Colon (tissue), 2 donors: ENCODE data around the gene RPL15.

ENCODE experiments used
- FAIRE-seq: peaks from 2 replicates; lab custom pipeline; 2012; peaks lifted over from hg19 to GRCh38; lab: Jason Lieb, UNC
- donor health status: control.
- donor health status: control.

The RPL15 gene

DNA sequence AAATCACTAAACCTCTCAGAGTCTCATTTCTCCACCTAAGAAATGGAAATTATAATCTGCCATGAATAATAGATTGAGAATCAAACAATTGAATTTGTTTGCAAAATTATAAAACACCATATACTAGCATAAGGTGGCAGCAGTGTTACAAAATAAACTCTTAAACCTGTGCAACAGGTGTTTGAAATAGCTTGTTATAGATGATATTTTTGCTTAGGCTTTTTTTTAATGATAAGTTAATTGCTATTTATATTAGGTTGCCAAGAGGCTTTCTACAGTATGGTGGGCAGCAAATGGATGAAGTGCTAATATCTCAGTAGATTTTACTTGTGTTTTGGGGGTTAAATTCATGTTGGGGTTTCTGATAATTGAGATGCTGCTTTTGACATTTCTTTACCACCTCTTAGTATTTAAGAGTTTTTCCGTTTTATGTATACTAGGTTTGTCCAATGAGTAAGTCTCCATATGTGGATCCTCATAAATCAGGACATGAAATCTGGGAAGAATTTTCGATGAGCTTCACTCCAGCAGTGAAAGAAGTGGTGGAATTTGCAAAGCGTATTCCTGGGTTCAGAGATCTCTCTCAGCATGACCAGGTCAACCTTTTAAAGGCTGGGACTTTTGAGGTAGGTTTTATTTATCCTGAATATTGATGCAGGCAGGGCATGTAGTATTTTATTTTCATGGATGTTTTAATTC lies 47.8 kb downstream of the RPL15 start:
- no peak for FAIRE-seq

DNA sequence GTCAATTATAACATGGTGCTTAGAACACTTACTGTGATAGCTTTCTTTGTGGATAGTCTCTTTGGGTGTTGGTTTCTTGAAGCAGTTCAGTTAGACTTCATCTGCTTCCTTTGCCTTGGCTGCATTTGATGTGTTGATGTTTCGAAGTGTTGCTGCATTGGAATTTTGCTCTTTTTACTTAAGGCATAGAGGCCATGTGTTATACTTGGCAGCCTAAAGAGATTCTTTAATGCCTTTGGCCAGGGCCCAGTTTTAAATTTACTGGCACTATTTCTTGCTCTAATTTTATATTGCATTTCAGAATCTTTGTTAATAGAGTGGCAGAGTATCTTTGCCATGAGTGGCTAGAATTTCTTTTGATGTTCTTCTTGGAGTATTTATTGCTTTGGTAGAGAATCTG lies 49.4 kb downstream of the RPL15 start:
- no peak for FAIRE-seq

DNA sequence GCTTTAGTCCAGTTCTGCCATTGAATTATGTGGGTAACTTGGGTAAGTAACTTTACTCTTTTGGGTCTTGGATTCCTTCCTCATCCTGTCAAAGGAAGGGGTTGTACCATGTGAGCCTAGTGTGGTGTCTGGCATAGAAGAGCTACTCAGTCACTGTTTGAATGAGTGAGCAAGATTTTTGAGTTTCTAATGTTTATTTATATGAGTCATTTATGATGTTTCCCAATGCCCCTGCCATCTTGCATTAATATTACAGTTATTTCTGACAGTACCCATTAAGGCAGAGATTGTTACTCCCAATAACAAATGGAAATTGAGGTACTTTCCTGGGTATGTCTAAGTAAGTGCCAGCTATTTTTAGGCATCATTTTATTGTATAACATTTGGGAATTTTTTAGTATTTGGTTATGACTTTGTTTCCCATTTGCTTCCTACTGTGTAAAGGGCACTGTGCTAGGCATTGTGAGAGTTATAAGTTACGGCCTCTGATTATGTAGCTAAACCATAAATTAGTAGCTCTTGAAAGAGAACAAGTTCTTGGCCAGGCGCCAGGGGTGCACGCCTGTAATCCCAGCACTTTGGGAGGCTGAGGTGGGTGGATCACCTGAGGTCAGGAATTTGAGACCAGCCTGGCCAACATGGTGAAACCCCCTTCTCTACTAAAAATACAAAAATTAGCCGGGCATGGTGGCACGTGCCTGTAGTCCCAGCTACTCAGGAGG lies 51.7 kb downstream of the RPL15 start:
- no peak for FAIRE-seq

DNA sequence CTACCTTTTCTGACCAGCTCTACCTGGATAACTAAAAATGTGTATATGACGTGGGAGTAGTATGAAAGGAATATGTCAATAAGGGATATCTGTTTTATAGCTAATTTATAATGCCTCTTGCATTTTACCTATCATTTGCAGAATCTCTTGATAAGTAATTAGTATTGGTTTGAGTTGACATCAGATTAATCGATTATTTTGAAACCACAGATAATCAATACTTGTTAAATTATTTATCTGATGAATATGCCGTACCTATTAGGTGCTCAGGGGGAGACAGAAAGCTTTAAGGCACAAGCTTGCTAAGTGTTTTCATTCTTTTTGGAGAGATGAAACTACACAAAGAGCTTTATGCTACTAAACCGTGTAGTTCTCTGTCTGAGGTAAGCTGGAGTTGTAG lies 52.5 kb downstream of the RPL15 start:
- no peak for FAIRE-seq
